Activated naive CD4-positive, alpha-beta T cell treated with Interleukin-2 at 50 U/mL for 16 hours (primary cell): ENCODE results near the gene LMX1A.

ENCODE experiments used
- DNase-seq: peaks from one replicate; pipeline ENCODE4 v3.0.0-alpha.2; 2020

Gene LMX1A

DNA sequence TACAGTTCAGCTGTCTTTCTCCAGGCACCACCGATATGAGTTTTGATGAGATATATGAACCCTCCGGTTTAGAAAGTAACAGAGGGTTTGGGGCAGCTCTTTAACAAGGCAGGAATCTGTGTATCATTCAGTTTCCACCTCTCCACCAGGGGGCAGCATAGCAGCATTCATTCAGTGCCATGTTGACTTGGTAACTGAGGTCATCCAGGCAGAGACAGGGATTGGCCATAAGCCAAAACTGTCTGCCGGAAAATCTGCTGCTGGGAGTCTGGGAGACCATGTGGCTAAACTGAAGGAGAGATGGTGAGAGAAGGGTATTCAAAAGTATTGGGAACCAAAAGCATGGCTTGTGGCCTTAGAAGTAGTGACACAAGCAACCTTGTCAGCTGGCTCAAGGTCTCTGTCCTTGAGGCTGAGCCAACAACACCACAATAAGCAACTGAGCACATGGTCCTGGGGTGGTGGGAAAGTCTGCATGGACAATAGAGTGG lies 98.5 kb downstream of the LMX1A start:
- peak; percentile 6 for DNase-seq

DNA sequence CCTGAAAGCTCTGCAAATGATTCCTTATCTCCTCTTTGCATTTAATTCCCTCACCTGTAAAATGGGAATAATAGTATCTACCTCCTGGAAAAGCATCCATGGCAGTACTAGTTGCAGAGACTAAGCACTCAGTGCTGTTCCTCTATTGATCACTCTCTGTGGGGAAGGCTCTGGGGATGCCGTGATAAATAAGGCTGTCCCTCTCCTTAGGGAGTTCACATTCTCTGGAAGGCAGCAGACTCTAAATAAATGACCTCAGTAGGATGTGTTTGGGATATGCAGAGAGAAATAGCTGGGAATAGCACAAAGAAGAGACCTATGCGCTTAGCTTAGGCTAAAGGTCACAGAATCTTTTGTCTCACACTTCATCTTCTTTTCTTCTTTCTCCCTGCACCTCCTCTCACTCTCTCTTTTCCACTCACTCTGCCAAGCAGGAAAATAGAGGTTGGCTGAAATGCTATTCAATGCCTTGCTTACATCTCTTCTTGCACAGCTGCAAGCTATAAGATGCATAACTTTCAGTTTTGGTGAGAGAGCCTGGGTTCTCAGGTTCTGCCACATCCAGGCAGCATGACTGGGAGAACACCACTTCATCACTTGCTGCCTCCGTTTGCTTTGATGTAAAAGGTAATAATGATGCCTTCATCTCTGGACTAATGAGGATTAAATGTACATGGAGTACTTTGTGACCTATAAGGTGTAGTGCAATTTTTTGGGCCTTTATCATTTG lies 101.5 kb downstream of the LMX1A start:
- DNase-seq = no peak

DNA sequence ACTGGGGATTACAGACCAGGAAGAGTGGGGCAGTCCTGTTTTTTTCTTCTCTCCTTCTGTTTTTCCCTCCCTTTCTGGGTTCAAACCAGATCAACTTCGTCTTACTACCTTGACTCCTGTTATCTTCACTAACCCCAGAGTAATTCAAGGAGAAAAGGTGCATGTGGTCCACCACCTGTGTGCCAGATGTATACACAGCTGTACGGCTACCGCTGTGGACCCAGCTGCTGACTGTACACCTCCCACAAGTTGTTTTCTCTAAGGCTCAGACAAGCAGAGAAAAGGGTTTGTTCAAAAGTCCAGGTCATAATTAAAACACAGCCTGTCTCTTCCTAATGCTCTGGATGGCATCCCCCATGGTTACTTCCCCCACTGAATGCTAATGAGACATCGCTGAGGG lies 102.1 kb downstream of the LMX1A start:
- no peak for DNase-seq

DNA sequence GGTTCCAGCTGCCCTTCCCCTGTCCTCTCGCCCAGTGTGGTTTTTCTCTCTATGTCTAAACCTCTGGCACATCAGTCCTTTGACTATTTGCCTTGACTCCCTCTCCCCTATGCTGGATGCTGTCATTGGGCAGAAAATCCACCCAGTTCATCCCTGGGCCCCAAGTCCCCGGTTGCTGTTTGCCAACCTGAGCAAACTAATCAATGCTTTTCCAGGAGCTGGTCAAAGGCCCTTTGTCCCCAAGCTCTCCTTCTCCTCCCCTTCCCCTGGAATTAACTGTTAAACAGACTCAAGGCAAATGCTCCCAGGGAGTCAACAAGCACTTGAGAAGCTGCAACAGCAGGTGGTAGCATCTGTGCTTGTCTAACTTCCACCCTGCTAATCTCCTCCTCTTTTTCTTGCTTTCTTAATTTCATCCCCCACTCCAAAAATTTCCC lies 102.7 kb downstream of the LMX1A start:
- no peak for DNase-seq

DNA sequence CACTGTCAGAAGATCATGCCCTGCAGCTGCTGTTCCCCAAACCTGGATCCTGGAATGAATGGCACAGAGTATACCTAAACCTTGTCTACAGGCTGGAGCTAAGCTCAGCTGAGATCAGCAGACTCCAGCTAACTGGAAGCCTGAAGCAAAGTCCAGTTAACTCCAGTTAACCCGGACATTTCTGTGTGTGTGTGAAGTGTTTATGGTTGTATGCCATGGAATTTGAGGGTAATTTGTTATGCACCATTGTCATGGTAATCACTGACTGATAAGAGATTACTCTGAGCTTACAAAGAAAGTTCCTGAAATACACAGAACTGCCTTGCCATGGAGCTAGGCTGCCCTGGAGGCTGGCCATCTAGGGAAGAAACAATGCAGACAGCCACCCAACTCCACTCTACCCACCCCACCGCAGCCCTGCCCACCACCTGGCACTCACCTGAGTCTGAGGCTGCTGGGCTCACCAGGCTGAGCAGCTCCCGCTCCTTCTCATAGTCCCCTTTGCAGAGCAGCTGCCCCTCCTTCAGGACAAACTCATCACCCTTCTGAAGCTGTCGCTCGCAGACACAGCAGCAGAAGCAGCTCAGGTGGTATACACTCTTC lies 107.4 kb downstream of the LMX1A start:
- no peak for DNase-seq

DNA sequence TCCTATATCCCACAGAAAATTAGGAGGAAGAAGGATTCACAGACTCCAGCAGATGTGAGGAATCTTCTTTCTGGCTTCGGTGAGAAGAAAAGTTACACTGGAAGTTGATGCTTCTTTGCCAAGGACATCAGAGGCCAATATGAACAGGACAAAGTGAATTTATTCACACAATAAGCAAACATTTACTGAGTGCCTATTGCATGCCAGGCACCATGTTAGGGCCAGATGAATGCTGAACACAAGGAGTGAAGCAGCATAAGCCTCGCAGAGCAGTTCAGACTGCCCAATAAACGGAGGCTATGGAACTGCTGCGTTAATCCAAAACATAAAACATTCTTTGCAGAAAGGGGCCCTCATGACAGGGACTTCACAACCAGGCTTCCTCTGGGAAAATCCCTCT lies 114.6 kb downstream of the LMX1A start:
- no peak for DNase-seq

DNA sequence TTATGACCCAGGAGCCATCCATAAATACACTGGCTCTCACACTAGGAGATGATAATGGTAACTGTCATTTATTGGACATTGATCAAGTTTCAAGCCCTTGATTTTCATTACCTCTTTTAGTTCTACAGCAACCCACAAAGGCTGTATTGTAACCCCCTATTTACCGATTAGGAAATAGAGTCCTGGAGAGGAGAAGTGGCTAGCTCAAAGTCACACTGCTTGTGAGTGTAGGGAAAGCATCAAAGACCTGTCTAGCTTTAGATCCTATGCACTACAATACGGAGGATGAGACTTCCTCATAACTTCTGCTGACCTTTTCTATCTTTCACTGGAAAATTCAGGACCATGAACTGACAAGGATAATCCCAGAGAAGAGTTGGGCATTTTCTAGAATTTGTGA lies 115.2 kb downstream of the LMX1A start:
- no peak for DNase-seq

DNA sequence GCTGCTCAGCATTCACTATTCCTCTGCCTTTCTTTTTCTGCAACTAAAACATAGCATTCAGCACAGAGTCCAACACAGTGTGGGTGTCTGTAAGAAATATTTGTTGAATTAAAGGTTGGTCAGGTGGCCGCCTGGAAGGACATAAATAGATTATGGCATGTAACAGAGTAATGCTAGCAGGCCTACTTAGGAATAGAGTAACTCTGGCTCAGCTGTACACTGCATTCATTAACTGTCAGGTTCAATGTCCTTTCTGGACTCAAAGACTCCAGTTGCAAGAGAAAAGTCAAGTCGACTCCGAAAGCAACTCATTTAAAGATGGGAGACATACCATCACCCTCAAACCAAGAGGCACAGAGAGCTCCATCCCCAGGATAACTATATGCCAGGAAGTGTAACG lies 116.0 kb downstream of the LMX1A start:
- DNase-seq = no peak

DNA sequence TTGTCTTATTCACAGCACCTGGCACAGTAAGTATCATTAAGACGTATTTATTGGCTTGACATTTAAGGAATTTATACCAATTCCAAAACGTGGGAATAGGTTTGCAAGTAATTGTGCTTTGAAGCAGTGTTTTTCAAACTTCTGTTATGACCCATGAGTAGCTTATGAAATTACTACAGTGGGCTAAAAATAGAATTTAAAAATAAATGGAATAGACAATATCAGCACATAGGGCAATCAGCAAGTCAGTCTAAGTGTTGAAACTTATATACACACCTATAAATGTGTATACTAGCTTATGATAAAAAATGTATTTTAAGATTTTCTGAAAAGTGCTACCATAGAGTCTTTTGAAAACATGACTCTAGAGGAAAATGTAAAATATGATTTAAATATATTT lies 116.6 kb downstream of the LMX1A start:
- DNase-seq = no peak

DNA sequence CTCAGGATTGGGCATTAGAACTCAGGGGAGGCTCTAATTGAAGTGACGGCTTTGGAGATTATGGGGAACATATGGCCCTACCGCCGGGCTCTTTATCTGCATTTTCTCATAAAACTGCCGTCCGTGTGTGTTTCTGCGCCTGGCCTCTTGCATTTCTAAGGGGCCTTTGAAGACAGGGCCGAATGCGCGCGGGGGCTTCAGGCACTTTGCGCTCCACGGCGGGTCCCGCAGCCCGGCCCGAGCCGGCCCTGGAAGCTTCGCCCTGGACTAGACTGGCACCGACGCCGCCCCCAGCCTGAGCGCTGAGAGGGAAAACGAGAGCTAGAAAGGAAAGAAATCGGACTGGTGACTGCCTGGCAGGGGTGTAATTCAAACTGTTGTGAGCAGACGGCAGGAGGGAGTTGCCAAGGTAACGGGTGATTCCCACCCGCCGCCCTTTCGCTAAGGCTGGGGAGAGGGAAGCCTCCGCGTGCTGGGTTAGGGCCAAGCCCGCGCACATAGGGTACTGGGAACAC lies 120.7 kb downstream of the LMX1A start:
- DNase-seq = no peak

DNA sequence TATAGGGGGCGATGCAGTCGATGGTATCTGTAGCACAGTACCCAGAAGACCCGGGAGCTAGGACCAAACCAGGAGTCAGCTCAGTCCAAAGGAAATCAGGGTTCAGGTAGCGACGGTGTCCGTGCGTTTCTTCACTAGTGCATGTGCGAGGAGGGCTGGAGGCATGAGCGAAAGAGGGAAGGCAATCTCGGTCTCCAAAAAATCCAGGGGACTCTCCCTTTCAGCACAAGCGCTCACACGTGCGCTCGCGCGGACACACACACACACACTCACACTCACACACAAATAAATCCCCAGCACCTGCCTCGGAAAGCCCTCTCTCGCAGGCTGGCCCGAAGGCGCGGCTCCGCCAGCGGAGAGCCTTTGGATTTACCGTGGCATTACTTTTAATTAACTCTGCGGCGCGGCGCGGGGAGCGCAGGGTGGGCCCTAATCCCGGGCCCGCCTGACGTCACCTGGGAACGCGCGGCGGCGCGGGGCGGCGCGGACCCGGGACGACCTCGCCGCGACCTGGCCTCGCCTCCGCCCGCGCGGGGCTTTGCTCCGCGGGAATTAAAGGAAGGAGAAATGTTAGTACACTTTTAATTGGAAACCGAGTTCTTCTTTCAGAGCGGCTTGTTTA lies 121.2 kb downstream of the LMX1A start:
- DNase-seq = no peak

DNA sequence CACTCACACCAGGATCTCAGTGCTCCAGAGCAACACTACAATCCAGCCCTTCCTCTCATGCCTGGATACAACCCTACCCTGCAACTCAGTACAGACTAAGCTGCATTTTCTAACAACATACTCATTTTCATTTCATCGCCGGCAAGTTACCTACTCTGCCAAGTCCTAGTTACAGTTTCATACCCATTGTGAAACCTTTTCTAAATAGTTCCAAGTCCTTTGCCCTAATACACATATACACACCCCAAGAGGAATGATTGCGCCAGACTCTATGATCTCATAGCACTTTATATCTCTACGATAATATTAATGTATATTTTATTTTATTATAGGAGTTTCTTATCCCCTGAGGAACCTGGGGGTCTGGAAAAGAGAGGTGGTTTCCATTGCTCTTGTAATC lies 122.4 kb downstream of the LMX1A start:
- no peak for DNase-seq

DNA sequence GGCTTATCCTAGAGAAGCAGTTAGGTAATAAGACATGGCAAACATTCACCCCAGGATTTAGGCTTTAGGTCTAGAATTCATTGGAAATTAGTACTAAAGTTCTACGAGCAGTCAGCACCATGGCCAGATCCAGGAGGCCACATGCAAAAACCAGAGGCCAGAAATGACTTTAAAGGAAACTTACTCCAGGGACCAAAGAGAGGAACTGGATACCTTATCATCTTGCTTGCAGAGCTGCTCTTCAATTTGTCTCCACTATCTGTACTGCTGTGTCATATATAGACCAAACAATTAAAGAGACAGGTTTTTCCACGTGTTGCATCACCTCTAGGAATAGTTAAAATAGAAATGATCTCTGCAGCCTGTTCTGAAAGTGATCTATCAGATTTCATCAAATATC lies 127.8 kb downstream of the LMX1A start:
- no peak for DNase-seq

DNA sequence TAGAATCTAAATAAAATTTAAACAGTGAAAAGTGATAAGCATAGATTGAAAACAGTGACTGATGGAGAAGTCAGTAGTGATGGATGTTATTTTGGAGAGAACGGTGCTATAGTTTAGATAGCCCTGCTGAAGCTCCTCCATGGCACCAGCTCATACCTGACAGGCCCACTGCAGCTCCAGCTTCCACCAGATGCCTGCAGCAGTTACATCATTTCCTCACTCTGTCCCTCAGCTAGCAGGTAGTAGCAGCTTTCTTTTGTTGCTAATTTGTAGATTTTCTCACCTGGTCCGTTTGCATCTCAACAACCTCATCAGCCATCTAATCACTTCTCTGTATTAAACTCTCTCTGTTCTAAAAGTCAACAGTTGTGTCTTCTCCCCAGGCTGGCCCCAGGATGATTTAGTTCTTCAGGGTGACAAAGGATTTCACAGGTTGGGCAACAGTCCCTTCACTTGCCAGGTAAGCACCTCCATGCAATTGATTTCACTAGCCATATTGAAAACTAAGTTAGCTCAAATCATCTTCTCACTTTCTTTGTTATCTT lies 128.3 kb downstream of the LMX1A start:
- DNase-seq = no peak

DNA sequence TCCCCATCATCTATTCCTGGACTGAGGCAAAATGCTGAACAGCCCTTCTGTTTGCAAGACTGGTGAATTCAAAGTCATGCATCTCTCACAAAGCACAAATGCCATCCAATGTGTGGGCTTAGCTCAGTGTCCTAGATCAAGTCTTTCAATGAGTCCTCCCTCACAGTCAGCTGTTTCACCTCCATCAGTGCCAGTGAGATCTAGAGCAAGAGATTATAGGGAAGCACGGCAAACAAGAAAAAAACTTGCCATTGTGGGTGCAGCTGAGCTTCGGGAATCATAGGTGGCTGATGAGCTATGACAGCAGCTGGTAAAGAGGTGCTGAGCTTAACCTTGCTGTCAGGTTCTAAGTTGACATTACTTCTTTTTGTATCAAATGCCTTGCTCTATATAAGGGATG lies 130.2 kb downstream of the LMX1A start:
- DNase-seq = no peak

DNA sequence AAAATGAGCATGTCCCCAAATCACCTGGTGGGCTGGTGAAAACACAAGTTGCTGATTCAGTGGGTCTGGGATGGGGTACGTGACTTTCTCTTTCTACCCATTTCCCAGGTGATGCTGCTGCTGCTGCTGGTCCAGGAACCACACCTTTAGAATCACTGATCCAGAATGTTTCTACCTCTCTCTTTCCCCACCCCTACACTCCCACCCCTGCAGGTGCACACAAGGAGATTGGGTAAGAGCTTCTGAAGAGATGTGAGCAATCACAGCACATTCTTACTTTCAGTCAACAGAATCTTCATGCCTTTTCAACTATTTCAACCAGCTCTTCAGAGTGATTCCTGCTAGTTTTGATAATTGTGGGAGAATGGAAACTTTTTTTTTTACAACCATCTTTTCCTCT lies 130.9 kb downstream of the LMX1A start:
- no peak for DNase-seq

DNA sequence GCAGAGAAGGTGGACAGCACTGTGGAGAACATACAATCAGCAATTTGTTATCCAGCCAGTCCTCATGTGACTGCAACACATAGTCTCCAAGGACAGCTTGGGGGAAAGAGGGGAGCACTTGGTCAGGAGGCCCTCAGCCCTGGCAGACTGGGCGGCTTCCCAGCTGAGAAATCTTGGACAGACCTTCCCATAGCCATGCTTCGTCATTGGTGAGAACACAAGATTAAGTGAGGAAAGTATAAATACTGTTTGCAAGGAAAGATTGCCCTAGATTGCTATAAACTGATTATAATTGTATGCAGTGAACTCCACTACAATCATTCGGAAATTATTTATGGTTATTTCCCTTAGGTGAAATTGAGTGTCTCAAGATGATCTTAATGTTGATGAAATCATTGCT lies 131.5 kb downstream of the LMX1A start:
- DNase-seq = no peak

DNA sequence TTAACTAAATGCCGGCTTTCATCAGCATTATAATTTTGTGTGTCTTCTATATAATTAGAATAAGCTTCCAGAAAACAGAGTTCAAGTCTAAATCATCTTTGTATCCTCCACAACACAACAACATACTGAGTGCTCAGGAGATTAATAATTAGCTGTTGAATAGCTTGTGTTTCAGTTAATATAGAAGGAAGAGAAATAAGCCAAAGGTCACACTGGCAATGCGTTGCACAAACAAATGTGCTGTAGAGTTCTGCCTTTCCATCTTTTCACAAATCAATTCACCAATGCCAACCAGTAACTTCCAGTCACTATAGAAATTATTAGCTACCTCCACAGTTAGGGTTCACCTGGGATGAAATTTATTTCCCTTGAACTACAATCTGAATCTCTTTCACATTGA lies 132.0 kb downstream of the LMX1A start:
- no peak for DNase-seq

DNA sequence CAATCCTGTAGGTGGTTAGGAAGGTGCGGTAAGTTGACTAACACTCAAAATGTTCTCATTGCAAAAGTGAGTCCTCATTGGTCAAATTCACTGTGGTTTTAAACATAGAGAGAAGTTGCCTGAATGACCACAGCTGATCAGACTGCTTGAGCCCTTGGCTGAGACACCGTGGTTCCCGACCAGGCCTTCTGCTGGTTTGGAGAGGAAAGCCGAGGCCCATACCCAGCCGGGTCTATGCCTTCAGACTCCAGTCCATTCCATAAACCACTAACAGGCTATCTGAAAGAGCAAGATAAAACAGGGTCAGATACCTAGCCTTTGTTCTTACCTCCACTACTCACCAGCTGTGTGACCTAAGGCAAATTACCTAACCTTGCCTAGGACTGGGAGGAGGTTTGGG lies 133.9 kb downstream of the LMX1A start:
- no peak for DNase-seq

DNA sequence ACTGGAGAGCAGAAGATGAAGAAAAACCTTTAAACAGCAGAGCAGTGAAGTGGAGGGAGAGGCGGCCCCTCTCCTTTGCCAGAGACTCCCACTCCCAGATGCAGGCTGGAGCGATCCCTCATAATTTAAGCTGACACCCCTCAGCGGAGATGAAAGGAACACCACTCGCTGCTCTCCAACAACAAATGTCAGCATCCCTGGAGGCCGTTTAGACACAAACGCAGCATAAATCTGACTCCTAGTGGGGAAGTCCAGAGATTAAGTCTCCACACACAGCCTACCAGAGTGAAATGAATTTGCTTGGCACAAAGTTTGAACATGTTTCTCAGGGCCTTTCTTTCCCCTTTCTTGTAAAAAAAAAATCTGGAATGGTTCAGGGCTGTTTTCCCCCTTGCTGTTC lies 137.8 kb downstream of the LMX1A start:
- no peak for DNase-seq

DNA sequence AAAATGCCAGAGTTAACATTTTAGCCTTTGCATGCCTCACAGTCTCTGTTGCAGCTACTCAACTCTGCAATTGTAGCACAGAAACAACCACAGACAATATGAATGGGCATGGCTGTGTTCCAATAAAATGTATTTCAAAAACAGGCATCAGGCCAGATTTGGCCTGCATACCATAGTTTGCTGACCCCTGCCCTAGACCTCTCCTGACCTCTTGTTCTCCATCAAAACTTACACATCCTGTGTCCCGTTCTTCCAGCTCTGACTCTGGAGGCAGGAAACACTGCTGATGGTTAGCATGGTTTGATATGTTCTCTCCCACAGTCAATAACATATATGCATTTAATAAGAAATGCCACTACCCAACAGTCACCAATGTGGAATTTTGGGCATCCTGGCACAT lies 138.6 kb downstream of the LMX1A start:
- no peak for DNase-seq

DNA sequence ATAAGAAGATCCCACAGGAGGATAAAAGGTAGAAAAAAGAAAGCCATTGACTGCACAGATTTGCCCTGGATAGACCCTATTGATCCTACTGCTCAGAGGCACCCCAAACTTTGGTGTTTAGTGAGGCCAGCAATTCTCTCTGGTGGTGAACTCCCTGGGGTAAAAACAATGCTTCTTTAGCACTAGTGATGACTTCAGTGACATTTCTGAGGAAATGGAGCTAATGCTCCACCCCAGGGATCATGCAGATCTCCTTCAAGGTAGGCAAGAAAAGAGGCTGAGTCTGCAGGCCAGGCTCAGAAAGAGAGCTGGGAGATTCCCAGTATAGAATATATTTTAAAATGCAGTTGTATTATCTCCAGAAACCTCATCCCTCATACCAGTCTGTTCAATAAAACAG lies 140.3 kb downstream of the LMX1A start:
- DNase-seq = no peak

DNA sequence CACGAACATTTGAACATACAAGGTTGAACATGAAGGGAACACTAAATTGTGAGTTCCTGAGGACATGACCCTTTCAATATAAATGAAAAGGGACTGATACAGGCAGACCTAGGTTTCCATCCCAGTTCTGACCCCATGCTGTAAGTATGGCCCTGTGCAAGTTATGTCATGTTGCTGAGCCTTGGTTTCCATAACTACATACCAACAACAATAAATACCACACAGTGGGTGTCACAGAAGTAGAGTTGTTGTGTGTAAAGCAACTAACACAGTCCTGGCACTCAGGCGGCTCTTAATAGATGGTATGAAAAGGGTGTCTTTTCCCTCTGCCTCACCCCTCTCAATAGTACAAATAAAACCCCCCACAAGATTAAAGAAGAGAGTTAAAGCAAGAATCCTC lies 140.8 kb downstream of the LMX1A start:
- no peak for DNase-seq

DNA sequence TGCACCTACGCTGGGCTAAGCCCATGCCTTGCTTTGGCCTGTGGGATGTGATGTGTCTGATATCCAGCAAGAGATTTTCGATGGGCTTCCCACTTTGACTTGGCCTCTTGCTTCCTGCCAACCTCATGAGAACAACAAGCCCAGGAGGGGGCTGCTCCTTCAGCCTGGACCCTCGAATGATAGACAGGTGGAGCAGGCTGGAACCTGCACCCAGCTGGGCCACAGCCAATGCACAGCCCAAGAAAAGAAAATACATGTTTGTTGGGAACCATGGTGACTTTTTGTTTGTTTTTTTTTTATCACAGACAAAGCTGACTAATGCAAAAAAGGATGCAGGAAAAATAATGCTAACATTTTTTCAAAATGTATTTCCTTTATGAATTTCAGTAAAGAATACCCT lies 144.3 kb downstream of the LMX1A start:
- no peak for DNase-seq
